Measurements from ENCODE around the gene FAM107B.

FAM107B gene

GRCh38 chr10:14527134-14527844, 247.4 kb downstream of the FAM107B start:
- no peak for DNase-seq

GRCh38 chr10:14526326-14526725, 248.4 kb downstream of the FAM107B start:
- no peak for DNase-seq

GRCh38 chr10:14524691-14525324, 249.9 kb downstream of the FAM107B start:
- no peak for DNase-seq

DNA sequence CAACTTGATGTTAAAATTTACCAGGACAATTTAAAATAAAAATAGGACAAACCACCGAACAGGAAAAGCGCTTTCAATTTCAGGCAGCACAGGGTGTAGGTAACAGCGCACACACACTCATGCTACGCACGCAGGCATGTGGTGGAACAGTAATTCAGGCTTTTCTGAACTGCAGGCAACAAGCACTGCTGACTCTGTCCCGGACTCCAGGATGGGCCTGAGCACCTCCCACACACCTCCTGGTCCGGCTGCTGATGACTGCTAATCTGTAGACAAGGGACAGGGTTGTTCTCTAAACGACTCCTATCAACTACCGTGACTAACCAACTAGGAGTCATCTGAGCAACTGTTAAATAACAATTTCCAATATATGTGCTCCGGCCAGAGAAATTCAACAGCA, 251.4 kb downstream of the FAM107B start:
- DNase-seq: no peak

DNA sequence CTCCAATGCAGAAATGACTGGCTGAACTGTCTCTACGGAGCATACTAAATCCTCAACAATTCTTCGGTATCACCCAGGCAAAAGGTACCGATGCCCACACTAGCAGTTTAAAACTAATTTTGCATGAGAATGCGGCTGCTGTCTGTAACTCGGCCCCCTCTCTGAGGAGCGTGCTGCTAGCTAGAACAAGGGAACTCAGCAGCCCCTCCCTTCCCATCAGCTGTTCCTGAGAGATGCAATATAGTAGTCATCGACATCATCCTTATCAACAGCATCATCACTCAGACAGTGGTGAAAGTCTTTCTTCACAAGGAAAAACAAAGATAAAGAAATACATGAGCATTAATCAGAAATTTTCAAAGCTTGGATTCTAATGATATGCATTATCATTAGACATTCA, 254.9 kb downstream of the FAM107B start:
- DNase-seq: no peak

GRCh38 chr10:14518149-14518548, 256.5 kb downstream of the FAM107B start:
- DNase-seq: no peak

DNA sequence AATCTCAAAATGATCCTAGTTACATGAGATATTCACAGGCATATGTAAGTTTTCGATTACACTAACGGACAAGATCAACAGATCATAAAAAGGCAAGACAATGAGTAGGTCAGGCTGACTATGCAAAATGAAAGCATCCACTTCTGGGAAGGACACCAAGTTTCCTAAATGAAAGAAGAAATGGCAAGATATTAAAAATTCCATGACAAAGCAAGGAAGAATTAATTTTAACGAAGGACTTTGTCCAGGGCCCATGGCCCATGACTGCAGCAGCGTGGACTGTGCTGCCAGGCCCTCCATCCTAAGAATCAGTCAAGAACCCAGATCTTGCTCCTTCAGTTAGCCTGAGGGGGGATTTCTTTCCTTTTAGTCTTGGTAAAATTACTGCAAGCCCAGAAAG, 261.6 kb downstream of the FAM107B start:
- DNase-seq: no peak

DNA sequence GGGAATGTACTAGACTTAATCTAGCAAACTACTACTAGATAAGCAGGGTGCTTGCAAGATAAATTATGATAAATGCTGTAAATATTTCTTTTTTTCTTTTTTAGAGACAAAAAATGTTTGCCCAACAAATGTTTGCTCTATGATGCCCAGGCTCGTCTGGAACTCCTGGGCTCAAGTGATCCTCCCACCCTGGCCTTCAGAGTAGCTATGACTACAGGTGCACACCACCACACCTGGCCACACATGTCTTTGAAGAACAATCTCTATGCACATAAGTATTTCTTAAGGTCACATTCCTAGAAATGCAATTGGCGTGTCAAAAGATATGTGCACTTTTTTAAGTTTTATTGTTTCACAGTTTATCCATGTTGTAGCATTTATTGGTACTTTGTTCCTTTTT, 264.4 kb downstream of the FAM107B start:
- no peak for DNase-seq

DNA sequence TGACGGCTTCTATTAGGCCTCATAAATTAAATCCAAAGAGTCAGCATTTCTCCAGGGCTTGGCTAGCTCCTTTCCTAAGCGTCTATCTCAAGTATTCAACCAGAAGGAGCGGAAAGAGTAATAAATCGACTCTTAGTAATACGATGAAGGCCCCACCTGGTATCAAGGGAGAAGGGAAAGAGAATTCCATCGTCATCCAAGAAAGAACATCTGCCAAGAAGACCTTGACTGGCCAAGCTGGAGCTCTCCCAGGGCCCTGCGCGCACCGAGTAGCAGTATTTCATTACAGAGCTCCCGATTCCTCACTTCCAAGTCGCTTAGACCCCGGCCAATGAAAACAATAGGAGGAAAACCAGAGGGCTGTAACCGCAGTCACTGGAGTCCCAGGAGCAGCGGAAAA, 266.0 kb downstream of the FAM107B start:
- no peak for DNase-seq

DNA sequence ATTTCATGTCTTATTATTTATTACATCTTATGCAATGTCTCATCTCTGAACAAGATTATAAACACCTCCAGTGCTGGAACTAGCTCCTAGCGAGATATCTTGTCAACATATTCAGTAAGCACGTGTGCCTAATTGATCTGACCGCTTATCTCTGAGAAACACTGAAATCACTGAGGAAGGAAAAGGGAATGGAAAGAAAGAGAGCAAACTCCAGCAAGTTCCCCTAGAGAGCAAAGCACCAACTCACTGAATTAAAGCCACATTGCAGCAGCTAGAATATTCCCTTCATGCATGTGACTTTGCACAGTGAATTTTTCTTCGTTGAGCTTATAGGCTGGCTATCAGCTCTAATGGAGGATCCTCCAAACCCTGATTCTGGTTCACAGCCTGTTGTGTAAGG, 266.9 kb downstream of the FAM107B start:
- no peak for DNase-seq

DNA sequence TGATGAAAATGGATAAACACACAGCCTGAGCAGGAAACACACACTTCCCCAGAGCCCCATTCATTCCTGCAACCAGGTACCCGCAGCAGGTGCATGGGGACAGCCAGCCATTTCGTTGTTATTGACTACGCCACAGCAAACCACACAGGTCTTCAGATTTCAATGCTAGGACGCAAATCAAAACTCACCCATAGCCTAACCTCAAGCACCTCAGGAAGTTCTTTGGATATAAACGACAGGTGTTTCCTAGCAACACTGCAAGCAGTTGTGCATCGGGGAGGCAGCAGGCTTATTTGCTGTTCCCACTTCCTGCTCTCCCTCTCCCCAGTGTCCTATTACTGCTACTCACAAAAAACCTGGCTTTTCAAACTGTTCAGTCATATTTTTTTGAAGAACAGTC, 267.5 kb downstream of the FAM107B start:
- DNase-seq: no peak

DNA sequence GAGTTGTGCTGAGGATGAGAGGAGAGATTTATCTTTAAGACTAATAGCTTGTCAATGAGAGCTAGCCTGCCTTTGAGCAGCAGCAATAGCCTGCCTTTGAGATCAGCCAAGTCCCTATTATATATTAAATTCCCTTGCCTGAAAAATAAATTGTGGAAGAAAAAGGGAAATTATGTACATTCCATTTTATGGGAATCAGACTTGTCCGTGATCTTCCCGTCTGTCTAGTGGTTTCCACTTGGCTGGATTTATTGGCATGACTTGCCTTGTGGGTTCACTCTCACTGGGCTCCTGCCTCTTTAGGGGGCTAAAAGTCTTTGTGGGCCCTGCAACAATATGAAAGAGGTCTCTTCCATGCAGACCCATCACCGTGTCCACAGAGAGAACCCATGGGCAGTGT, 272.3 kb downstream of the FAM107B start:
- no peak for DNase-seq

- DNase-seq: no peak
Measured at GRCh38 chr10:14500172-14500765, 274.4 kb downstream of the FAM107B start.

DNA sequence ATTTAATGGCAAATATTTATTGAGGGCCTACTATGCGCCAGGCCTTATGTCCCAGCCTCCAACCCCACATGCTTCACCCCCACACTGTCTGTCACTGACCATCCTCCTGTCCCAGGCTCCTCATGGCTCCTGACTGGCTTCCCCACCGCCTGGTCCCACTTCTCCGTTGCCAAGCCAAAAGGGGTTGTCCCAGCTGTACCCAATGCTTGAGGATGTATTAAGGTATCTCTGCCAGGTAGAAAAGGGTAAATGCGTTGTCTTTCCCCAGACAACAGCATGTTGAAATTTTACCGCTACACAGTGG, 275.1 kb downstream of the FAM107B start:
- no peak for DNase-seq

- no peak for DNase-seq
Measured at GRCh38 chr10:14498326-14498725, 276.4 kb downstream of the FAM107B start.

DNA sequence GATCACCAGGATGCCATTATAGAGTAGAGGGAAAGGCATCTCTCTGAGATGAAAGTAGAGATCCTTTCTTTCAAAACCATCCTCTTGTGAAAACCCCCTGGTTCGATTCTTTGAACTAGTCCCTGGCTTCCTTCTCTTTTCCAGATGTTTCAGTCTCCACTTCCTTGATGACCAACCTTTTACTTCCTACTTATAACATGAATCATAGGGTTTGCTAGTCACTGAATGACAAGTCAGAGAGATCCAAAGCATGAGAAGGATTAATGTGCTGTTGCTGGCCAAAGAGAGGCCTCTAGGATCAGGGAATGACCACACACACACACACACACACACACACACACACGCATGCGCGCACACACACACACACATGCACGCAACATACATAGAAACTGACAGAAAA, 282.9 kb downstream of the FAM107B start:
- DNase-seq: no peak

DNA sequence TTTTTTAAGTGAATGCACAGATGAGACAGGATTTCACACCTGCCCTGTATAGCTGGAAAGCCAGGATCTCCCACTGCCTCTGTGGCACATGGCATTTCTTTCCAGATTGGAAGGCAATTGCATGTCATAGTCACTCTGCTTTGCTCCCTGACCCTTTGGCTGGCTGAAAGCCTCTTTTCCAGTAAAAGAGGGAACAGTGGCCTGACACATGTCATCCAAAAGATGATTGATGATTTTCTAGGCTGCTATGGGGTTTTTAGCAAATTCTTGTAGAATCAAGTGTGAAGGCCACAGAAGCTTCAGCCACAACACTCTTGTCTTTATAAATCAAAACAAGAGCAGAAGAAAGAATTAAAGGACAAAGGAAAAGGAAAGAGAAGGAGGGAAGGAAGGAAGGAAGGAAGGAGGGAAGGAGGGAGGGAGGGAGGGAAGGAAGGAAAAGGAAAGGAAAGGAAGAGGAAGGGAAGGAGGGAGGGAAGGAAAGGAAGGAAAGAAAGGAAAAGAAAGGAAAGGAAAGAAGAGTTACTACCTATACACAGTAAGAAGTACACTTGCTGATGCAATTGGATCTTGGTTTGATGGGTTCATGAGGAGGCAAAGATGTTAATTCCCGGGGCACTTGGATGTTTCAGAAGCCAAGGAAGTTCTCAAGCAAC, 285.0 kb downstream of the FAM107B start:
- DNase-seq: no peak

- DNase-seq: no peak
Measured at GRCh38 chr10:14487488-14487883, 287.2 kb downstream of the FAM107B start.

DNA sequence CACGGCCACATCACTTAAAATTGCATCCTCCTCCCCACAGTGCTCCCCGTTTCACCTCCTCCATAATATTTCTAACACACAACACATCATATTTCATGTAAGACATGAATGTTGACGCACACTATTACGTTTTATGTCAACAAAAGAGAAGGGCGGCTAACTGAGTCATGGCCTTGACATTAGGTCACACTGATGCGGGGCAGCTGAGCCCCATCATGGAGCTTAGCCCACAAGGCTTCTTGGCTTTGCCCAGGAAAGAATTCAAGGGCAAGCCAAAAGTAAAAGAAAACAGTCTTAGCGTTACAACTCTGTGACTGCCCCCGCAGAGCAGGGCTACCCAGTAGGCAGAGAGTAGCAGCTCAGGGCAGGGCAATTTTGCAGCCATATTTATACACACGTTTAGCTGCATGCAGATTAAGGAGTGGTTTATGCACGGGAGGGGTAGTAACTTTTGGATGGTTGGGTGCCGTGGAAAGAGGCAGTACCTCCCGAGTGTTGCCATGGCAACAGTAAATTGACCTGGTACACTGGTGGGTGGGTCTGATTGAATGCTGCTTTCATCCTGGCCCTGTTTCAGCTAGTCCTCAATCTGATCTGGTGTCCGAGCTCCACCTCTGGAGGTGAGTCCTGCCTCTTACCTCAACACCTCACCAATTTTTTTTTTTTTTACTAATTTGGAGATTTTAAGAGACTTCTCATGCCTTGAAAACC, 287.8 kb downstream of the FAM107B start:
- no peak for DNase-seq

DNA sequence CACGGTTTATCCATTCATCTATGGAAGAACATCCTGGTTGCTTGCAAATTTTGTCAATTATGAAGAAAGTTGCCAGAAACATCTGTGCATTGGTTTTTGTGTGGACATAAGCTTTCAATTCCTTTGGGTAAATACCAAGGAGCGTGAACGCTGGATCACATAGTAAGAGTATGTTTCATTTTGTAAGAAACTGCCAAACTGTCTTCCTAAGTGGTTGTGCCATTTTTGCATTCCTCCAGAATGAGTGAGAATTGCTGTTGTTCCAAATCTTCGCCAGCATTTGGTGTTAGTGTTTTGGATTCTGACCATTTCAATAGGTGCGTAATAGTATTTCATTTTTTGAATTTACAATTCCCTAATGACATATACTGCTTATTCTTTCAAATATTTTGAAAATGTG, 288.7 kb downstream of the FAM107B start:
- no peak for DNase-seq

DNA sequence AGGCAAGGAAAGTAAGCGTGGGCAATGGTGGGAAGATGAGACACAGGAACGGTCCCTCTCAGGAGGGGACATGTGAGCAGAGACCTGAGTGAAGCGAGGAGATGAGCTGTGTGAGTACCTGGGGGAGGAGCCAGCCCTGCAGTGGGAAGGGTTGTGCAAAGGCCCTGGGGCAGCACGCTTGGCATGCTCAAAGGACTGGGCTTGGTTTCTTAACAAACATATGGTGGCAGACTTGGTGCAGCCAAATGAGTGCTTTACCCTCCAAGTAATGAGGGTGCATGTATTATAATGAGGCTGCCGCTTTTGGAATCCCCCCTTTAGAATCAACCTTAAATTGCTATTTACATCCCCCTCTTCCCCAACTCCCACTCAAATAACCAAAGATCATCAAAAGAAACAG, 291.3 kb downstream of the FAM107B start:
- DNase-seq: no peak

- no peak for DNase-seq
Measured at GRCh38 chr10:14481752-14482151, 292.9 kb downstream of the FAM107B start.

- DNase-seq: no peak
Measured at GRCh38 chr10:14481014-14481413, 293.7 kb downstream of the FAM107B start.

- DNase-seq: no peak
Measured at GRCh38 chr10:14478604-14479003, 296.1 kb downstream of the FAM107B start.
